H1 (cell line): ENCODE measurements around the gene FRMPD4. TPM values are rescaled to one million over a fixed set of nuclear protein-coding genes. Genes with fewer than 3 reads are reported as not detected.

Source experiments
- CTCF ChIA-PET: fragments of 300-600 bp; sonication (Branson Sonifier 250); formaldehyde crosslinking; loops from one replicate; lab custom pipeline; 2021; ENCODE audit not compliant: partially characterized antibody; lab: Charles Lee
- POLR2A ChIA-PET: fragments of 300-600 bp; sonication (Branson Sonifier 250); formaldehyde crosslinking; loops from one replicate; lab custom pipeline; 2021; ENCODE audit warnings: inconsistent platforms; ENCODE audit not compliant: partially characterized antibody; lab: Charles Lee
- DNase-seq, 2 experiments: peaks; one replicate each; pipeline versions ENCODE4 v3.0.0 to v3.0.0-alpha.2; 2010 to 2022; ENCODE audit warnings: low spot score in 2 of 2, low read depth in 1 of 2, mixed read lengths in 1 of 2
- FAIRE-seq: peaks from 2 replicates; lab custom pipeline; 2011; peaks lifted over from hg19 to GRCh38; lab: Jason Lieb, UNC
- H2AFZ ChIP-seq: 2 replicates; pipeline ENCODE4 v1.8.1; 2012; ENCODE audit warnings: low read length, inconsistent platforms
- H2AK5ac ChIP-seq: 2 replicates; pipeline ENCODE4 v1.6.1; 2013; ENCODE audit warnings: low read depth, low read length
- H2BK120ac ChIP-seq: replicated peaks from 2 replicates; pipeline ENCODE3; 2013; ENCODE audit warnings: low read depth, low read length, inconsistent platforms
- H2BK12ac ChIP-seq: 2 replicates; pipeline ENCODE4 v1.6.1; 2013; ENCODE audit warnings: low read depth, low read length
- H2BK15ac ChIP-seq: 2 replicates; pipeline ENCODE4 v1.6.1; 2013; ENCODE audit warnings: low read length
- H2BK20ac ChIP-seq: 2 replicates; pipeline ENCODE4 v1.6.1; 2013; ENCODE audit warnings: low read length
- H2BK5ac ChIP-seq: 2 replicates; pipeline ENCODE4 v1.6.1; 2013; ENCODE audit warnings: low read depth, low read length
- H3K14ac ChIP-seq: 2 replicates; pipeline ENCODE4 v1.6.1; 2013; ENCODE audit warnings: inconsistent platforms; ENCODE audit not compliant: insufficient read length
- H3K18ac ChIP-seq: 2 replicates; pipeline ENCODE4 v1.6.1; 2013; ENCODE audit warnings: low read length; ENCODE audit errors: extremely low read depth
- H3K23ac ChIP-seq: 2 replicates; pipeline ENCODE4 v1.6.1; 2013; ENCODE audit warnings: inconsistent platforms; ENCODE audit not compliant: insufficient read length
- H3K23me2 ChIP-seq: 2 replicates; pipeline ENCODE4 v1.6.1; 2013; ENCODE audit warnings: low read depth, low read length
- H3K27ac ChIP-seq: 2 replicates; pipeline ENCODE4 v1.6.1; 2011; ENCODE audit warnings: low read depth, low read length, inconsistent platforms
- H3K27me3 ChIP-seq, 4 experiments: replicated peaks in 1 of 4; 1 replicate in 1 of 4; 2 replicates in 3 of 4; pipeline versions ENCODE4 v1.6.1 to v1.8.1; 2011 to 2013; ENCODE audit warnings: low read length in 3 of 4, mild to moderate bottlenecking in 3 of 4, inconsistent platforms in 2 of 4, mixed read lengths in 2 of 4, moderate library complexity in 1 of 4; ENCODE audit not compliant: control insufficient read depth in 3 of 4, insufficient read depth in 3 of 4; ENCODE audit errors: extremely low read depth in 1 of 4
- H3K36me3 ChIP-seq, 4 experiments: 2 replicates each; pipeline versions ENCODE4 v1.6.1 to v1.8.1; 2011 to 2013; ENCODE audit warnings: mild to moderate bottlenecking in 4 of 4, low read length in 3 of 4, moderate library complexity in 2 of 4, control low read depth in 1 of 4, inconsistent platforms in 1 of 4; ENCODE audit not compliant: insufficient read depth in 4 of 4, control insufficient read depth in 2 of 4
- H3K4ac ChIP-seq: replicated peaks from 2 replicates; pipeline ENCODE3; 2013; ENCODE audit warnings: low read length, low read depth, mixed read lengths, inconsistent platforms; ENCODE audit not compliant: insufficient read length
- H3K4me1 ChIP-seq, 4 experiments: replicated peaks in 1 of 4; 1 replicate in 1 of 4; 2 replicates in 3 of 4; pipeline versions ENCODE4 v1.6.1 to v1.8.1; 2011 to 2013; ENCODE audit warnings: low read length in 3 of 4, inconsistent platforms in 2 of 4, mixed read lengths in 1 of 4; ENCODE audit not compliant: insufficient read depth in 4 of 4, control insufficient read depth in 3 of 4
- H3K4me2 ChIP-seq, 2 experiments: 2 replicates each; pipeline versions ENCODE4 v1.6.1 to v1.8.1; 2011 to 2013; ENCODE audit warnings: low read depth in 2 of 2, low read length in 2 of 2, control low read depth in 1 of 2, inconsistent platforms in 1 of 2, mild to moderate bottlenecking in 1 of 2; ENCODE audit not compliant: insufficient read depth in 1 of 2
- H3K4me3 ChIP-seq, 4 experiments: fragments of 200-600, 300-600 bp in 1 of 4; sonication (generic), shearing (Covaris generic), sonication (Bioruptor Twin) in 1 of 4; 2 replicates each; pipeline versions ENCODE4 v1.5.1 to v1.8.1; 2011 to 2016; ENCODE audit warnings: low read length in 4 of 4, low read depth in 3 of 4, control low read depth in 2 of 4, inconsistent platforms in 2 of 4, mild to moderate bottlenecking in 2 of 4, mixed read lengths in 1 of 4, moderate library complexity in 1 of 4; ENCODE audit not compliant: insufficient read depth in 2 of 4; ENCODE audit errors: extremely low read depth in 1 of 4
- H3K56ac ChIP-seq: replicated peaks from 2 replicates; pipeline ENCODE3; 2013; ENCODE audit warnings: low read depth, mild to moderate bottlenecking, mixed read lengths, low read length, inconsistent platforms; ENCODE audit not compliant: insufficient read length
- H3K79me1 ChIP-seq: 2 replicates; pipeline ENCODE4 v1.6.1; 2013; ENCODE audit warnings: low read depth, low read length, control low read depth
- H3K79me2 ChIP-seq, 2 experiments: 2 replicates each; pipeline versions ENCODE4 v1.6.1 to v1.8.1; 2012 to 2013; ENCODE audit warnings: low read length in 2 of 2, mild to moderate bottlenecking in 2 of 2, inconsistent platforms in 1 of 2; ENCODE audit not compliant: insufficient read depth in 2 of 2, control insufficient read depth in 1 of 2
- H3K9ac ChIP-seq, 4 experiments: replicated peaks in 1 of 4; 1 replicate in 1 of 4; 2 replicates in 3 of 4; pipeline versions ENCODE4 v1.6.1 to v1.8.1; 2011 to 2013; ENCODE audit warnings: low read depth in 3 of 4, low read length in 3 of 4, control low read depth in 2 of 4, mild to moderate bottlenecking in 2 of 4, moderate library complexity in 2 of 4, inconsistent platforms in 1 of 4; ENCODE audit errors: extremely low read depth in 1 of 4
- H3K9me3 ChIP-seq, 2 experiments: 2 replicates each; pipeline versions ENCODE4 v1.6.1 to v1.8.1; 2012 to 2013; ENCODE audit warnings: mild to moderate bottlenecking in 2 of 2, moderate library complexity in 2 of 2, control low read depth in 1 of 2, inconsistent platforms in 1 of 2, low read depth in 1 of 2, low read length in 1 of 2, mixed read lengths in 1 of 2; ENCODE audit not compliant: insufficient read depth in 2 of 2
- H4K20me1 ChIP-seq, 2 experiments: replicated peaks in 1 of 2; 2 replicates each; pipeline versions ENCODE3 to v1.8.1; 2011 to 2013; ENCODE audit warnings: inconsistent platforms in 2 of 2, low read length in 2 of 2, mild to moderate bottlenecking in 1 of 2; ENCODE audit not compliant: insufficient read depth in 2 of 2, control insufficient read depth in 1 of 2
- H4K5ac ChIP-seq: 2 replicates; pipeline ENCODE4 v1.6.1; 2013; ENCODE audit warnings: low read length, low read depth, mixed read lengths, inconsistent platforms; ENCODE audit not compliant: insufficient read length
- H4K8ac ChIP-seq: 2 replicates; pipeline ENCODE4 v1.8.0; 2013; ENCODE audit warnings: mild to moderate bottlenecking, moderate library complexity, low read length, inconsistent platforms; ENCODE audit not compliant: insufficient read depth; ENCODE audit errors: extremely low read depth
- H4K91ac ChIP-seq: replicated peaks from 2 replicates; pipeline ENCODE3; 2013; ENCODE audit warnings: low read length, mixed read lengths, inconsistent platforms; ENCODE audit not compliant: insufficient read length
- SAP30 ChIP-seq: fragments of 300-600 bp; sonication (generic); IDR thresholded peaks from 2 replicates; pipeline ENCODE4 v1.7.1; 2012; ENCODE audit warnings: low read length, moderate library complexity, mild to moderate bottlenecking, inconsistent platforms; ENCODE audit not compliant: insufficient read depth, insufficient replicate concordance
- WGBS, 2 experiments: shearing (Covaris generic) in 1 of 2; methylation state at CpG; one replicate each; pipeline versions ENCODE4 v1.1.6 to v1.1.7; 2013 to 2015; ENCODE audit warnings: low lambda C conversion rate in 2 of 2, mixed read lengths in 2 of 2, inconsistent platforms in 1 of 2, low coverage in 1 of 2, missing lambda C conversion rate in 1 of 2; ENCODE audit not compliant: insufficient replicate concordance in 2 of 2, insufficient coverage in 1 of 2, insufficient read length in 1 of 2; ENCODE audit errors: extremely low coverage in 1 of 2, missing lambda C conversion rate in 1 of 2; 5-methylcytosine and 5-hydroxymethylcytosine counted together
- polyA plus RNA-seq, 7 experiments: library from polyadenylated mRNA; depleted of rRNA in 3 of 7; stranded (reverse) in 5 of 7; unstranded in 2 of 7; fragments of >200 nt in 5 of 7; fragments of 200-250 nt in 2 of 7; gene quantifications; 1 replicate in 5 of 7; 2 replicates in 1 of 7; 4 replicates in 1 of 7; pipeline versions ENCODE4 v1.2.1 to v1.2.3, GENCODE V29; 2011 to 2013; ENCODE audit warnings: missing spikeins in 2 of 7, mixed read lengths in 2 of 7
- total RNA-seq: library from RNA; stranded (reverse); fragmentation: NEBNext Ultra II Directional; extraction: Animal tissue kit (Norgen Biotek cat#: 25700); gene quantifications from 2 replicates; pipeline ENCODE4 v1.2.1, GENCODE V29; 2021

The FRMPD4 gene
- total and polyA plus RNA-seq, 2 of the 8 experiments (the other 6 are each of a cell fraction or from before 2014, with no cell fraction given), result 0.02 to 0.37 TPM

GRCh38 chrX:12751887-12752286 is 613.6 kb downstream of the FRMPD4 start:
- Histone ChIP-seq H3K56ac (no peak overlapping the region), H3K4ac (no peak overlapping the region), H3K4me1 (no peaks in the 10 kb centered on the region), H3K9me3 (no peaks in the 10 kb centered on the region), H2BK12ac (no peak overlapping the region), H4K20me1 (no peaks in the 10 kb centered on the region), H3K18ac (no peak overlapping the region), H3K27ac (no peak overlapping the region), H3K23me2 (no peaks in the 10 kb centered on the region), H4K91ac (no peak overlapping the region), H2AFZ (no peak overlapping the region; the same call in 1 of the 2 replicates), H2AK5ac (no peak overlapping the region), H3K4me2 (no peak overlapping the region), H3K4me3 (no peak overlapping the region), H2BK15ac (no peak overlapping the region), H2BK120ac (no peak overlapping the region), H3K79me2 (no peaks in the 10 kb centered on the region), H3K79me1 (no peaks in the 10 kb centered on the region), H3K23ac (no peak overlapping the region), H3K27me3 (no peaks in the 10 kb centered on the region), H3K36me3 (no peaks in the 10 kb centered on the region), H3K14ac (no peak overlapping the region), H4K5ac (no peak overlapping the region), H2BK5ac (no peak overlapping the region), H4K8ac (no peak overlapping the region), H3K9ac (no peak overlapping the region), H2BK20ac (no peak overlapping the region)
- FAIRE-seq (no peak), DNase-seq (no peak)
- POLR2A ChIA-PET, result no interaction called here
- CTCF ChIA-PET, result interaction anchor here (3.4 kb wide), 1 partner anchor 18 kb away, joined by 21 read pairs; no protein-coding TSS in a partner anchor
- WGBS, 2 experiments, result 78% methylated on average over 1 of the region's 1 CpG; no CpG with 5 or more reads in 1 of the 2 experiments
- no peak for TF ChIP-seq SAP30
